ENCODE measurements around the gene UTS2B. TPM values are rescaled to one million over a fixed set of nuclear protein-coding genes. Genes with fewer than 3 reads are reported as not detected.

Gene UTS2B
- total and polyA plus RNA-seq, 4 donors: 0.10 to 2.4 (median 0.31) TPM

DNA sequence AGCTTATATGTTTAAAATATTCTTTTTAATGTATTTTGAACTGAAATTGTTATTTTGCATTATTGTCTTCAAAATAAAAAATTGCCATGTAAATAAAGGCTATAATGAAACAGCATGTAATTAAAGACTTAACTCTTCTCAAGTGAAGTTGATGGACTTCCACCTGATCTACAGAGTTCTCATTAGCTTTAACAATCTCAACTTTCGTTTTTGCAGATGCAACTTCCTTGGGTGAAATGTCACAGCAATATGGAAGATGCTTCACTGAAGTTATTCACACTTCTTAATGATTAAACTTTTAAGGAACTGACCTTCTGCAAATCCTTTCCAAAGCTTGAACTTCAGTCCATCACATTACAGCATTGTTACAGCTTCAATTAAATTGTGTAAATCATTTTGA lies 67.7 kb downstream of the UTS2B start:
- Histone ChIP-seq H3K27ac (ENCODE audit: low read depth in 1 of 2, low read length in 1 of 2) (no peak overlapping the region), H3K9me3 (ENCODE audit: control insufficient read depth in 4 of 4, insufficient read depth in 3 of 4, low read length in 3 of 4) (no peaks in the 10 kb centered on the region), H3K4me3 (no peak overlapping the region), H3K27me3 (ENCODE audit: control insufficient read depth in 3 of 3, insufficient read depth in 3 of 3, low read length in 2 of 3) (no peaks in the 10 kb centered on the region), H3K4me1 (ENCODE audit: control insufficient read depth in 5 of 5, insufficient read depth in 5 of 5, low read length in 5 of 5) (peaks cover 0 to 3% (median 0%) of the 10 kb centered on the region in 5 donors), H3K9ac (ENCODE audit: insufficient read depth in 1 of 2, low read length in 2 of 2) (no peak overlapping the region), H3K36me3 (ENCODE audit: control insufficient read depth in 4 of 4, insufficient read depth in 4 of 4, low read length in 4 of 4) (no peaks in the 10 kb centered on the region)
- TF ChIP-seq, protein P1, sequence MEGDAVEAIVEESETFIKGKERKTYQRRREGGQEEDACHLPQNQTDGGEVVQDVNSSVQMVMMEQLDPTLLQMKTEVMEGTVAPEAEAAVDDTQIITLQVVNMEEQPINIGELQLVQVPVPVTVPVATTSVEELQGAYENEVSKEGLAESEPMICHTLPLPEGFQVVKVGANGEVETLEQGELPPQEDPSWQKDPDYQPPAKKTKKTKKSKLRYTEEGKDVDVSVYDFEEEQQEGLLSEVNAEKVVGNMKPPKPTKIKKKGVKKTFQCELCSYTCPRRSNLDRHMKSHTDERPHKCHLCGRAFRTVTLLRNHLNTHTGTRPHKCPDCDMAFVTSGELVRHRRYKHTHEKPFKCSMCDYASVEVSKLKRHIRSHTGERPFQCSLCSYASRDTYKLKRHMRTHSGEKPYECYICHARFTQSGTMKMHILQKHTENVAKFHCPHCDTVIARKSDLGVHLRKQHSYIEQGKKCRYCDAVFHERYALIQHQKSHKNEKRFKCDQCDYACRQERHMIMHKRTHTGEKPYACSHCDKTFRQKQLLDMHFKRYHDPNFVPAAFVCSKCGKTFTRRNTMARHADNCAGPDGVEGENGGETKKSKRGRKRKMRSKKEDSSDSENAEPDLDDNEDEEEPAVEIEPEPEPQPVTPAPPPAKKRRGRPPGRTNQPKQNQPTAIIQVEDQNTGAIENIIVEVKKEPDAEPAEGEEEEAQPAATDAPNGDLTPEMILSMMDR (IDR thresholded peaks at IDR 0.05; ENCODE audit: control extremely low read depth, extremely low read depth): no peak
- ATAC-seq (ENCODE audit: insufficient read depth, low FRiP score) (no peak), DNase-seq (no peak)
- WGBS, 2 donors: 65 to 76% methylated on average over 1 of the region's 1 CpG

DNA sequence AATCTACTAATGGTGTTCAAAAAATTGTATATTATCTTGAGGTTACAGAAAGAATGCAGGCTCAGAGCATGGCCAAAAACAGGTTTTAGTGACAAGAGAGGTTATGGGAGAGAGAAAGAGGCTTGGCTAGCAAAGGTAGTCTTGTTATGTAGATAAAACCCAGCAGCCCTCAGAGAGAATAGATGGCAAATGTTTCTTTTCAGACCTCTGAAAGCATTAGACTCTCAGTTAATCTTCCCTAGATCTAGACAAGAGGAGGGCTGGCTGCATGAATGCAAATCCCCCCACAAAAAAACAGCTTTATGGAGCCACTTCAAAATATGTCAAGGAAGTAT lies 69.1 kb downstream of the UTS2B start:
- Histone ChIP-seq H3K9me3 (ENCODE audit: control insufficient read depth in 4 of 4, insufficient read depth in 3 of 4, low read length in 3 of 4) (no peaks in the 10 kb centered on the region), H3K9ac (ENCODE audit: insufficient read depth in 1 of 2, low read length in 2 of 2) (no peak overlapping the region), H3K27ac (ENCODE audit: low read depth in 1 of 2, low read length in 1 of 2) (no peak overlapping the region), H3K36me3 (ENCODE audit: control insufficient read depth in 4 of 4, insufficient read depth in 4 of 4, low read length in 4 of 4) (no peaks in the 10 kb centered on the region), H3K27me3 (ENCODE audit: control insufficient read depth in 3 of 3, insufficient read depth in 3 of 3, low read length in 2 of 3) (no peaks in the 10 kb centered on the region), H3K4me1 (ENCODE audit: control insufficient read depth in 5 of 5, insufficient read depth in 5 of 5, low read length in 5 of 5) (peaks cover 0 to 3% (median 0%) of the 10 kb centered on the region in 5 donors), H3K4me3 (no peak overlapping the region)
- DNase-seq (no peak), ATAC-seq (ENCODE audit: insufficient read depth, low FRiP score) (no peak)
- TF ChIP-seq, protein P1 (IDR thresholded peaks at IDR 0.05; ENCODE audit: control extremely low read depth, extremely low read depth): no peak

DNA sequence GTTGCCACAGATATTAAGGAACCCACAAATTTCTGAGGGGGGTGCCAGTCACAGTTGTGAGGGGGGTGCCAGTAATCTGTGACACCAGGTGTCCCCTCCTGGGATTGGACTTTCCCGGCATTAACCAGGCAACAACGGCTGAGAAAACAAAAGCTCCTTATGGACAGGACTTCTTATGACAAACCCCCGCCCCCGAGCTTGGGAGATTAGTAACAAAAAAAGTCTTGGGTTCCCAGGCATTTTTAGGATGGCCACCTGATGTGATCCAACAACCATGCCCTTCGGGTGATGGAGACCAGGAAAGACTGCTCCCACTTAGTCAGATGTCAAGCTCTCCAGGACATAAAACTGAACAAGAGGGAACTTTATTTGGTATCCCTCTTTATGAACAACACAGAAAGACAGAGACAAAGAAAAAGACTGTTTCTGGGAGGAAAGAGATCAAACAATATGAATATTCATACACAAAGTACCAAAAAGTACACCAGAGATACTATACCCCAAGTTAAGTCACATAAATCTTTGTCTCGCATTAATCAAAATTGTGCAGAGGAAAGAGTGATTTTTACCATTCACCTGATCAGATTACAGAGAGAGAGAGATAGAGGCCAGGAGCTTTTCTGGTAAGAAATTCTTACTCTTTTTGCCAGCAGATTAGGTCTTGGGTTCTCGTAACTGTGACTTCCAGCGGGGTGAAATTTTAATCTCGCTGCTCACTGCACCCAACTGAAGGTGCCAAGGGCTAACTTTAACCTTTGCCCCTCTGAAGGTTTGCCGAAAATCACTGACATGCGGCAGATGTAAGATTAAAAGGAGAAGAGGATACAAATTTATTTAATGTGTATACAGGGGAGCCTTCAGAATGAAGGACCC lies 69.7 kb downstream of the UTS2B start:
- 90 to 94% methylated on average over 11 of the region's 11 CpGs for WGBS, 2 donors

More for the DNA sequence above, 69.7 kb downstream of the UTS2B start:
- DNase-seq: no peak
- no peaks in the 10 kb centered on the region for H3K9me3 ChIP-seq (ENCODE audit: control insufficient read depth in 4 of 4, insufficient read depth in 3 of 4, low read length in 3 of 4)
- ATAC-seq (ENCODE audit: insufficient read depth, low FRiP score): no peak
- peaks cover 0 to 3% (median 0%) of the 10 kb centered on the region in 5 donors for H3K4me1 ChIP-seq (ENCODE audit: control insufficient read depth in 5 of 5, insufficient read depth in 5 of 5, low read length in 5 of 5)
- H3K27ac ChIP-seq (ENCODE audit: low read depth in 1 of 2, low read length in 1 of 2): no peak overlapping the region
- no peaks in the 10 kb centered on the region for H3K36me3 ChIP-seq (ENCODE audit: control insufficient read depth in 4 of 4, insufficient read depth in 4 of 4, low read length in 4 of 4)
- no peaks in the 10 kb centered on the region for H3K27me3 ChIP-seq (ENCODE audit: control insufficient read depth in 3 of 3, insufficient read depth in 3 of 3, low read length in 2 of 3)
- TF ChIP-seq, protein P1 (IDR thresholded peaks at IDR 0.05; ENCODE audit: control extremely low read depth, extremely low read depth): no peak
- no peak overlapping the region for H3K4me3 ChIP-seq
- no peak overlapping the region for H3K9ac ChIP-seq (ENCODE audit: insufficient read depth in 1 of 2, low read length in 2 of 2)

All from lung (tissue), 12 donors.